A549 (cell line): ENCODE measurements around the gene NXPH2. TPM values are rescaled to one million over a fixed set of nuclear protein-coding genes. Genes with fewer than 3 reads are reported as not detected.

Experiments
- ATAC-seq, 2 experiments: fragments of 200-7000 bp in 1 of 2; fragments of >200 bp in 1 of 2; cut with Nextera tagmentation in 1 of 2; cut with Tn5 transposase in 1 of 2; 3 replicates each; pipeline versions ENCODE4 v1.8.0 to v1.9.1; 2018 to 2020; ENCODE audit warnings: mild to moderate bottlenecking in 1 of 2, moderate library complexity in 1 of 2
- CTCF ChIA-PET: fragments of 300-600 bp; sonication (Branson Sonifier 250); formaldehyde crosslinking; extraction: SDS; loops from one replicate; lab custom pipeline; 2021; ENCODE audit warnings: antibody characterized with exemption, inconsistent platforms; lab: Yijun Ruan, JAX
- POLR2A ChIA-PET: fragments of 350-600 bp; formaldehyde crosslinking; extraction: SDS; loops from one replicate; lab custom pipeline; 2021; ENCODE audit warnings: antibody characterized with exemption, inconsistent platforms; lab: Yijun Ruan, JAX
- DNase-seq, 2 experiments: peaks; one replicate each; pipeline versions ENCODE4 v3.0.0 to v3.0.0-alpha.2; 2011 to 2016; ENCODE audit warnings: low read depth in 1 of 2, low spot score in 1 of 2
- FAIRE-seq: peaks from 2 replicates; lab custom pipeline; 2011; peaks lifted over from hg19 to GRCh38; lab: Jason Lieb, UNC
- H3K27ac ChIP-seq, 2 experiments: fragments of >200 bp; sonication (Bioruptor Twin); formaldehyde crosslinking; 3 replicates each; pipeline ENCODE4 v1.5.1; 2016 to 2017
- H3K4me1 ChIP-seq: fragments of >200 bp; sonication (Bioruptor Twin); formaldehyde crosslinking; 3 replicates; pipeline ENCODE4 v1.6.1; 2016
- H3K4me2 ChIP-seq: fragments of >200 bp; sonication (Bioruptor Twin); formaldehyde crosslinking; 3 replicates; pipeline ENCODE4 v1.6.1; 2016
- H3K4me3 ChIP-seq: fragments of >200 bp; sonication (Bioruptor Twin); formaldehyde crosslinking; 3 replicates; pipeline ENCODE4 v1.5.1; 2016
- H3K9me3 ChIP-seq: fragments of >200 bp; sonication (Bioruptor Twin); formaldehyde crosslinking; 3 replicates; pipeline ENCODE4 v1.6.1; 2016
- CEBPB ChIP-seq, 2 experiments: fragments of >200 bp in 1 of 2; sonication (Bioruptor Twin) in 1 of 2; formaldehyde crosslinking in 1 of 2; IDR thresholded peaks; 2 replicates each; pipeline ENCODE4 v1.6.1; 2012 to 2016
- CHD4 ChIP-seq: fragments of 200-600 bp; sonication (generic); IDR thresholded peaks from 2 replicates; pipeline ENCODE4 v1.6.1; 2016; ENCODE audit warnings: antibody characterized with exemption, mild to moderate bottlenecking, borderline replicate concordance
- EHF ChIP-seq: fragments of 250-450 bp; sonication (Bioruptor Pico); IDR thresholded peaks from 2 replicates; pipeline ENCODE4 v1.5.0; 2020; ENCODE audit warnings: mild to moderate bottlenecking
- EP300 ChIP-seq, 2 experiments: fragments of >200 bp; sonication (Bioruptor Twin); formaldehyde crosslinking; IDR thresholded peaks; 2 replicates in 1 of 2; 3 replicates in 1 of 2; pipeline ENCODE4 v1.6.1; 2016 to 2017
- FOSB ChIP-seq: fragments of 250-450 bp; sonication (Bioruptor Pico); IDR thresholded peaks from 2 replicates; pipeline ENCODE4 v1.5.0; 2020; ENCODE audit warnings: mild to moderate bottlenecking, moderate library complexity
- FOSL2 ChIP-seq, 2 experiments: fragments of 450-650 bp in 1 of 2; fragments of >200 bp in 1 of 2; sonication (Bioruptor Twin) in 1 of 2; formaldehyde crosslinking; IDR thresholded peaks; 2 replicates each; pipeline versions ENCODE4 v1.5.0 to v1.6.1; 2016 to 2020; ENCODE audit warnings: mild to moderate bottlenecking in 1 of 2, moderate library complexity in 1 of 2
- GATA3 ChIP-seq: IDR thresholded peaks from 2 replicates; pipeline ENCODE4 v1.6.1; 2012; ENCODE audit warnings: borderline replicate concordance
- HEYL ChIP-seq: fragments of 250-450 bp; sonication (Bioruptor Pico); IDR thresholded peaks from 2 replicates; pipeline ENCODE4 v1.8.0; 2021; ENCODE audit warnings: mild to moderate bottlenecking, moderate library complexity
- HOXB5 ChIP-seq: fragments of 250-450 bp; sonication (Bioruptor Pico); IDR thresholded peaks from 2 replicates; pipeline ENCODE4 v1.5.0; 2020; ENCODE audit warnings: mild to moderate bottlenecking, moderate library complexity
- KDM1A ChIP-seq: fragments of 200-600 bp; sonication (generic); IDR thresholded peaks from 2 replicates; pipeline ENCODE4 v1.6.1; 2016; ENCODE audit warnings: low read depth, mild to moderate bottlenecking
- RARB ChIP-seq: fragments of 250-450 bp; sonication (Bioruptor Pico); IDR thresholded peaks from 2 replicates; pipeline ENCODE4 v1.8.0; 2021; ENCODE audit warnings: mild to moderate bottlenecking, moderate library complexity
- REST ChIP-seq: fragments of 200-600 bp; sonication (generic); IDR thresholded peaks from 2 replicates; pipeline ENCODE4 v1.6.1; 2016; ENCODE audit warnings: antibody characterized with exemption, mild to moderate bottlenecking, moderate library complexity
- SMC3 ChIP-seq: fragments of >200 bp; sonication (Bioruptor Twin); formaldehyde crosslinking; IDR thresholded peaks from 3 replicates; pipeline ENCODE4 v1.6.1; 2018; ENCODE audit warnings: inconsistent platforms
- ZFP36 ChIP-seq: fragments of 450-650 bp; IDR thresholded peaks from 2 replicates; pipeline ENCODE4 v1.6.1; 2014; ENCODE audit warnings: borderline replicate concordance; ENCODE audit not compliant: partially characterized antibody
- ZNF302 ChIP-seq: fragments of 250-450 bp; sonication (Bioruptor Pico); IDR thresholded peaks from 2 replicates; pipeline ENCODE4 v1.9.0; 2021; ENCODE audit warnings: inconsistent platforms, mild to moderate bottlenecking, moderate library complexity
- WGBS: methylation state at CpG from one replicate; pipeline ENCODE4 v1.1.6; 2017; ENCODE audit errors: missing lambda C conversion rate; 5-methylcytosine and 5-hydroxymethylcytosine counted together
- polyA plus RNA-seq, 4 experiments: library from polyadenylated mRNA; depleted of rRNA in 3 of 4; stranded (reverse); fragments of >200 nt; fragmentation: RNase III in 1 of 4; extraction: RNeasy Plus Mini Kit Qiagen cat#74134 plus additional on column Dnase treatment in 1 of 4; gene quantifications; 2 replicates in 3 of 4; 3 replicates in 1 of 4; pipeline ENCODE4 v1.2.3, GENCODE V29; 2011 to 2017
- TF ChIP-seq, protein P1 (sequence below): fragments of >200 bp; sonication (Bioruptor Twin); formaldehyde crosslinking; IDR thresholded peaks from 3 replicates; pipeline ENCODE4 v1.6.1; 2016
- TF ChIP-seq, protein P2 (sequence below): fragments of 250-450 bp; sonication (Bioruptor Pico); IDR thresholded peaks from 2 replicates; pipeline ENCODE4 v1.5.0; 2020; ENCODE audit warnings: low read depth, mild to moderate bottlenecking, moderate library complexity
- TF ChIP-seq, protein P3 (sequence below): fragments of >200 bp; sonication (Bioruptor Twin); formaldehyde crosslinking; IDR thresholded peaks from 2 replicates; pipeline ENCODE4 v1.6.1; 2016
- TF ChIP-seq, protein P4 (sequence below): fragments of 450-650 bp; IDR thresholded peaks from 2 replicates; pipeline ENCODE4 v1.6.1; 2014; ENCODE audit warnings: antibody characterized with exemption

NXPH2 gene
- polyA plus RNA-seq, 2 of the 4 experiments (the other 2 are of a cell fraction), result not detected

DNA sequence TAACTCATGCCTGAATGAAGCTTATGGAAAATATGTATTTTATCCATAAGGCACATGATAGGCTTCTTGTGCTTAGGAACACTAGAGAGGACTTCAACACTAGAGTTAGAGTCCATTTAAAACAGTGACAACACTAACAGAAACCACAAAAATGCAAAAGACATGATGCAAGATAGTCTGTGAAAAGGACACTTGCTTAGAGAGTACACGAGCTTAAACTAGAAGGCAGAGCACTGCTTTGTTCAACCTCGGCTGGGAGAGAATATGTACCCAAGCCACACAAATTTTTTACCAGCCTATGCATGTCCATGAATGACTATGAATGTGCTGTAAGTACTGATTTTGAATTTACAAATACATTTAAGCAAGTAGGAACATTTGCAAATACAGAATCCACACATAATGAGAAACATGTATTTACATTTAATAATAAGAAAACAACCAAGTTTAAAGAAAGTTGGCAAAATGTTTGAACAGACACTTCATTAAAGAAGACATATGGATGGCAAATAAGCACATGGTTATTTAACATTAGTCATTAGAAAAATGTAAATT is 148.0 kb downstream of the NXPH2 start:
- Histone ChIP-seq H3K4me3 (no peak overlapping the region), H3K27ac (no peak overlapping the region), H3K9me3 (peaks cover 8% of the 10 kb centered on the region; the same call in 2 of the 3 replicates), H3K4me1 (no peaks in the 10 kb centered on the region), H3K4me2 (no peak overlapping the region)
- POLR2A ChIA-PET, result no interaction called here
- DNase-seq (no peak), FAIRE-seq (no peak), ATAC-seq (no peak)
- WGBS, result 6% methylated on average over 2 of the region's 2 CpGs
- TF ChIP-seq SMC3 (no peak), CHD4 (no peak), HEYL (CRISPR knock-in tag) (no peak)
- TF ChIP-seq, protein P1, sequence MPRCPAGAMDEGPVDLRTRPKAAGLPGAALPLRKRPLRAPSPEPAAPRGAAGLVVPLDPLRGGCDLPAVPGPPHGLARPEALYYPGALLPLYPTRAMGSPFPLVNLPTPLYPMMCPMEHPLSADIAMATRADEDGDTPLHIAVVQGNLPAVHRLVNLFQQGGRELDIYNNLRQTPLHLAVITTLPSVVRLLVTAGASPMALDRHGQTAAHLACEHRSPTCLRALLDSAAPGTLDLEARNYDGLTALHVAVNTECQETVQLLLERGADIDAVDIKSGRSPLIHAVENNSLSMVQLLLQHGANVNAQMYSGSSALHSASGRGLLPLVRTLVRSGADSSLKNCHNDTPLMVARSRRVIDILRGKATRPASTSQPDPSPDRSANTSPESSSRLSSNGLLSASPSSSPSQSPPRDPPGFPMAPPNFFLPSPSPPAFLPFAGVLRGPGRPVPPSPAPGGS, result no peak
- CTCF ChIA-PET, result no interaction called here

GRCh38 chr2:138630164-138630563 is 150.0 kb downstream of the NXPH2 start:
- H3K9me3 ChIP-seq, result peaks cover 8% of the 10 kb centered on the region; the same call in 2 of the 3 replicates
- no peaks in the 10 kb centered on the region for H3K4me1 ChIP-seq
- TF ChIP-seq ZFP36, result no peak
- TF ChIP-seq, protein P2, sequence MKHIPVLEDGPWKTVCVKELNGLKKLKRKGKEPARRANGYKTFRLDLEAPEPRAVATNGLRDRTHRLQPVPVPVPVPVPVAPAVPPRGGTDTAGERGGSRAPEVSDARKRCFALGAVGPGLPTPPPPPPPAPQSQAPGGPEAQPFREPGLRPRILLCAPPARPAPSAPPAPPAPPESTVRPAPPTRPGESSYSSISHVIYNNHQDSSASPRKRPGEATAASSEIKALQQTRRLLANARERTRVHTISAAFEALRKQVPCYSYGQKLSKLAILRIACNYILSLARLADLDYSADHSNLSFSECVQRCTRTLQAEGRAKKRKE (CRISPR knock-in tag), result no peak
- no peak for TF ChIP-seq EP300 (IDR thresholded peaks at IDR 0.05)
- no peak for TF ChIP-seq CHD4
- no peak for TF ChIP-seq REST
- no peak for TF ChIP-seq ZNF302 (CRISPR knock-in tag)
- DNase-seq (no peak), FAIRE-seq (no peak), ATAC-seq (no peak)
- H3K4me2 ChIP-seq, result no peak overlapping the region
- no peak overlapping the region for H3K4me3 ChIP-seq
- ChIA-PET POLR2A (no interaction called here), CTCF (interaction anchor here (1.5 kb wide), 1 partner anchor 12 kb away, joined by 3 read pairs; no protein-coding TSS in a partner anchor)
- no peak overlapping the region for H3K27ac ChIP-seq
- WGBS, result 77% methylated on average over 2 of the region's 2 CpGs

DNA sequence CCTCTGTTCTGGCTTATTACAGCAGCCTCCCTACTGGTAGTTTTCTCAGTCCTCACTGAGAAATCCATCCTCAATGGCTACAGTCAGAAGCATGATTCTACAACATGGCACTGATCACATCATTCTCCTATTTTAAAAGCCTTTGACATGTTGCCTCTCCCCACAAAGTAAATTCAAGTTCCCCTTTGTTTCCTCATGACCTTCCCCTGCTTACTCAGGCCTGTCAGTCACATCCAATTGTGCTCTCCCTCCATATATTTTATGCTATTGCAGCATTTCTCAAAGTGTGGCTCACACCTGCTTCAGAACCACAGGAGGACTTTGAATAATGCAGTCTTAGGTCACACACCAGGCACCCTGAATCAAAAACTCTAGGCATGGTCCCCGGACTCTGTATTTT is 154.0 kb downstream of the NXPH2 start:
- FAIRE-seq, result no peak
- ChIA-PET CTCF (no interaction called here), POLR2A (no interaction called here)
- no peak overlapping the region for H3K27ac ChIP-seq
- TF ChIP-seq RARB (CRISPR knock-in tag) (no peak), CEBPB (IDR thresholded peaks at IDR 0.05) (no peak), FOSB (no peak), KDM1A (no peak), GATA3 (no peak), EHF (CRISPR knock-in tag) (no peak), FOSL2 (IDR thresholded peaks at IDR 0.05) (no peak), FOSL2 (CRISPR knock-in tag; IDR thresholded peaks at IDR 0.05) (no peak), HOXB5 (CRISPR knock-in tag) (no peak)
- TF ChIP-seq, protein P3, sequence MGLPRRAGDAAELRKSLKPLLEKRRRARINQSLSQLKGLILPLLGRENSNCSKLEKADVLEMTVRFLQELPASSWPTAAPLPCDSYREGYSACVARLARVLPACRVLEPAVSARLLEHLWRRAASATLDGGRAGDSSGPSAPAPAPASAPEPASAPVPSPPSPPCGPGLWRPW, result no peak
- TF ChIP-seq, protein P4, sequence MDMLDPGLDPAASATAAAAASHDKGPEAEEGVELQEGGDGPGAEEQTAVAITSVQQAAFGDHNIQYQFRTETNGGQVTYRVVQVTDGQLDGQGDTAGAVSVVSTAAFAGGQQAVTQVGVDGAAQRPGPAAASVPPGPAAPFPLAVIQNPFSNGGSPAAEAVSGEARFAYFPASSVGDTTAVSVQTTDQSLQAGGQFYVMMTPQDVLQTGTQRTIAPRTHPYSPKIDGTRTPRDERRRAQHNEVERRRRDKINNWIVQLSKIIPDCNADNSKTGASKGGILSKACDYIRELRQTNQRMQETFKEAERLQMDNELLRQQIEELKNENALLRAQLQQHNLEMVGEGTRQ, result no peak
- 84% methylated on average over 1 of the region's 1 CpG for WGBS
- no peak overlapping the region for H3K4me2 ChIP-seq
- no peak overlapping the region for H3K4me3 ChIP-seq
- no peaks in the 10 kb centered on the region for H3K4me1 ChIP-seq
- DNase-seq, result no peak
- H3K9me3 ChIP-seq, result no peaks in the 10 kb centered on the region
- ATAC-seq, result no peak
